ENCODE measurements around the gene ACADM.

The ACADM gene

GRCh38 chr1:75722966-75723365 is 1.5 kb upstream of the ACADM start:
- no peak overlapping the region for H3K4me3 ChIP-seq (ENCODE audit: low read length)
- no peak for TF ChIP-seq CTCF (IDR thresholded peaks at IDR 0.05; ENCODE audit: insufficient read depth, low read depth, low read length, missing control alignments)
- DNase-seq (ENCODE audit: low read depth), result peak; percentile 8

- no peak for TF ChIP-seq CTCF (IDR thresholded peaks at IDR 0.05; ENCODE audit: insufficient read depth, low read depth, low read length, missing control alignments)
- peak; percentile 41 for DNase-seq (ENCODE audit: low read depth)
- H3K4me3 ChIP-seq (ENCODE audit: low read length), result peak overlapping the region; percentile 87
These were observed 479 bp upstream of the ACADM start for GRCh38 chr1:75723989-75724471.

- no peak for DNase-seq (ENCODE audit: low read depth)
- TF ChIP-seq CTCF (IDR thresholded peaks at IDR 0.05; ENCODE audit: insufficient read depth, low read depth, low read length, missing control alignments), result no peak
These were observed 757 bp downstream of the ACADM start for GRCh38 chr1:75725266-75725665.

GRCh38 chr1:75725861-75726361 is 1.4 kb downstream of the ACADM start:
- peak; percentile 11 for DNase-seq (ENCODE audit: low read depth)
- H3K4me3 ChIP-seq (ENCODE audit: low read length), result peak overlapping the region; percentile 87
- no peak for TF ChIP-seq CTCF (IDR thresholded peaks at IDR 0.05; ENCODE audit: insufficient read depth, low read depth, low read length, missing control alignments)

More at GRCh38 chr1:75725266-75725665, 757 bp downstream of the ACADM start:
- H3K4me3 ChIP-seq (ENCODE audit: low read length), result peak overlapping the region; percentile 87

GRCh38 chr1:75727571-75727970 is 3.1 kb downstream of the ACADM start:
- H3K4me3 ChIP-seq (ENCODE audit: low read length), result no peak overlapping the region
- no peak for TF ChIP-seq CTCF (IDR thresholded peaks at IDR 0.05; ENCODE audit: insufficient read depth, low read depth, low read length, missing control alignments)
- no peak for DNase-seq (ENCODE audit: low read depth)

- no peak for TF ChIP-seq CTCF (IDR thresholded peaks at IDR 0.05; ENCODE audit: insufficient read depth, low read depth, low read length, missing control alignments)
- DNase-seq (ENCODE audit: low read depth), result no peak
- H3K4me3 ChIP-seq (ENCODE audit: low read length), result no peak overlapping the region
These were observed 5.9 kb downstream of the ACADM start for GRCh38 chr1:75730432-75730831.

GRCh38 chr1:75731881-75732280 is 7.4 kb downstream of the ACADM start:
- DNase-seq (ENCODE audit: low read depth), result no peak
- H3K4me3 ChIP-seq (ENCODE audit: low read length), result no peak overlapping the region
- TF ChIP-seq CTCF (IDR thresholded peaks at IDR 0.05; ENCODE audit: insufficient read depth, low read depth, low read length, missing control alignments), result no peak

All from epithelial cell of esophagus (primary cell).